DOHH2 (cell line): ENCODE results near the gene ECEL1.

ENCODE experiments used
- CTCF ChIP-seq: fragments of 200-600 bp; sonication (generic); IDR thresholded peaks from one replicate; pipeline ENCODE4 v1.5.1; 2014; ENCODE audit warnings: antibody characterized with exemption, mild to moderate bottlenecking, low read depth, low read length; ENCODE audit not compliant: poor library complexity, severe bottlenecking
- EZH2phosphoT487 ChIP-seq: fragments of 200-600 bp; sonication (generic); IDR thresholded peaks from 2 replicates; pipeline ENCODE4 v1.6.1; 2017; ENCODE audit warnings: borderline replicate concordance, mild to moderate bottlenecking, antibody characterized with exemption, low read length, moderate library complexity, mixed read lengths

DNA sequence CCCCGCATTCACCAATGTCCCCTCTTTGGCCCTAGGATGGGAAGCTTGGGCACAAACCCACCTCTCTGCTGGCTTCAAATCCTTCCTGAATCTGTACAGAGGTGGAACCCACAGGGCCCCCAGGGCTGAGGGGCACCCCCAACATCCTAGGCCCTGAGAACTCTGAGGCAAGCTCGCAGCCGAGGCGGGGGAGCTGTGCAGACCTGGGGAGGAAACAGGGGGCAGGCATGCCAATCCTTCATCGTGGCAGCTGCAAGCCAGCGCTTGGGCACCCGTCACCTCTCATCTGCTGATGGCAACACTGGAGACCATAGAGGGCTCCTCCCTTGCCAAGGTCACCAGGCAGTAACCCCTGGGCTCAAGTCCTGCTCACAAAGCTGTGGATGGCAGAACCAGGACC is 10.8 kb downstream of the ECEL1 start:
- TF ChIP-seq CTCF (no peak), EZH2phosphoT487 (no peak)
